H1 (cell line): ENCODE measurements around the gene UBE2F. TPM values are rescaled to one million over a fixed set of nuclear protein-coding genes. Genes with fewer than 3 reads are reported as not detected.

Experiments used
- CTCF ChIA-PET: fragments of 300-600 bp; sonication (Branson Sonifier 250); formaldehyde crosslinking; loops from one replicate; lab custom pipeline; 2021; ENCODE audit not compliant: partially characterized antibody; lab: Charles Lee
- POLR2A ChIA-PET: fragments of 300-600 bp; sonication (Branson Sonifier 250); formaldehyde crosslinking; loops from one replicate; lab custom pipeline; 2021; ENCODE audit warnings: inconsistent platforms; ENCODE audit not compliant: partially characterized antibody; lab: Charles Lee
- DNase-seq, 2 experiments: peaks; one replicate each; pipeline versions ENCODE4 v3.0.0 to v3.0.0-alpha.2; 2010 to 2022; ENCODE audit warnings: low spot score in 2 of 2, low read depth in 1 of 2, mixed read lengths in 1 of 2
- FAIRE-seq: peaks from 2 replicates; lab custom pipeline; 2011; peaks lifted over from hg19 to GRCh38; lab: Jason Lieb, UNC
- H2AFZ ChIP-seq: 2 replicates; pipeline ENCODE4 v1.8.1; 2012; ENCODE audit warnings: low read length, inconsistent platforms
- H2AK5ac ChIP-seq: 2 replicates; pipeline ENCODE4 v1.6.1; 2013; ENCODE audit warnings: low read depth, low read length
- H2BK120ac ChIP-seq: replicated peaks from 2 replicates; pipeline ENCODE3; 2013; ENCODE audit warnings: low read depth, low read length, inconsistent platforms
- H2BK12ac ChIP-seq: 2 replicates; pipeline ENCODE4 v1.6.1; 2013; ENCODE audit warnings: low read depth, low read length
- H2BK15ac ChIP-seq: 2 replicates; pipeline ENCODE4 v1.6.1; 2013; ENCODE audit warnings: low read length
- H2BK20ac ChIP-seq: 2 replicates; pipeline ENCODE4 v1.6.1; 2013; ENCODE audit warnings: low read length
- H2BK5ac ChIP-seq: 2 replicates; pipeline ENCODE4 v1.6.1; 2013; ENCODE audit warnings: low read depth, low read length
- H3K14ac ChIP-seq: 2 replicates; pipeline ENCODE4 v1.6.1; 2013; ENCODE audit warnings: inconsistent platforms; ENCODE audit not compliant: insufficient read length
- H3K18ac ChIP-seq: 2 replicates; pipeline ENCODE4 v1.6.1; 2013; ENCODE audit warnings: low read length; ENCODE audit errors: extremely low read depth
- H3K23ac ChIP-seq: 2 replicates; pipeline ENCODE4 v1.6.1; 2013; ENCODE audit warnings: inconsistent platforms; ENCODE audit not compliant: insufficient read length
- H3K23me2 ChIP-seq: 2 replicates; pipeline ENCODE4 v1.6.1; 2013; ENCODE audit warnings: low read depth, low read length
- H3K27ac ChIP-seq: 2 replicates; pipeline ENCODE4 v1.6.1; 2011; ENCODE audit warnings: low read depth, low read length, inconsistent platforms
- H3K27me3 ChIP-seq, 4 experiments: replicated peaks in 1 of 4; 1 replicate in 1 of 4; 2 replicates in 3 of 4; pipeline versions ENCODE4 v1.6.1 to v1.8.1; 2011 to 2013; ENCODE audit warnings: low read length in 3 of 4, mild to moderate bottlenecking in 3 of 4, inconsistent platforms in 2 of 4, mixed read lengths in 2 of 4, moderate library complexity in 1 of 4; ENCODE audit not compliant: control insufficient read depth in 3 of 4, insufficient read depth in 3 of 4; ENCODE audit errors: extremely low read depth in 1 of 4
- H3K36me3 ChIP-seq, 4 experiments: 2 replicates each; pipeline versions ENCODE4 v1.6.1 to v1.8.1; 2011 to 2013; ENCODE audit warnings: mild to moderate bottlenecking in 4 of 4, low read length in 3 of 4, moderate library complexity in 2 of 4, control low read depth in 1 of 4, inconsistent platforms in 1 of 4; ENCODE audit not compliant: insufficient read depth in 4 of 4, control insufficient read depth in 2 of 4
- H3K4ac ChIP-seq: replicated peaks from 2 replicates; pipeline ENCODE3; 2013; ENCODE audit warnings: low read length, low read depth, mixed read lengths, inconsistent platforms; ENCODE audit not compliant: insufficient read length
- H3K4me1 ChIP-seq, 4 experiments: replicated peaks in 1 of 4; 1 replicate in 1 of 4; 2 replicates in 3 of 4; pipeline versions ENCODE4 v1.6.1 to v1.8.1; 2011 to 2013; ENCODE audit warnings: low read length in 3 of 4, inconsistent platforms in 2 of 4, mixed read lengths in 1 of 4; ENCODE audit not compliant: insufficient read depth in 4 of 4, control insufficient read depth in 3 of 4
- H3K4me2 ChIP-seq, 2 experiments: 2 replicates each; pipeline versions ENCODE4 v1.6.1 to v1.8.1; 2011 to 2013; ENCODE audit warnings: low read depth in 2 of 2, low read length in 2 of 2, control low read depth in 1 of 2, inconsistent platforms in 1 of 2, mild to moderate bottlenecking in 1 of 2; ENCODE audit not compliant: insufficient read depth in 1 of 2
- H3K4me3 ChIP-seq, 4 experiments: fragments of 200-600, 300-600 bp in 1 of 4; sonication (generic), shearing (Covaris generic), sonication (Bioruptor Twin) in 1 of 4; 2 replicates each; pipeline versions ENCODE4 v1.5.1 to v1.8.1; 2011 to 2016; ENCODE audit warnings: low read length in 4 of 4, low read depth in 3 of 4, control low read depth in 2 of 4, inconsistent platforms in 2 of 4, mild to moderate bottlenecking in 2 of 4, mixed read lengths in 1 of 4, moderate library complexity in 1 of 4; ENCODE audit not compliant: insufficient read depth in 2 of 4; ENCODE audit errors: extremely low read depth in 1 of 4
- H3K56ac ChIP-seq: replicated peaks from 2 replicates; pipeline ENCODE3; 2013; ENCODE audit warnings: low read depth, mild to moderate bottlenecking, mixed read lengths, low read length, inconsistent platforms; ENCODE audit not compliant: insufficient read length
- H3K79me1 ChIP-seq: 2 replicates; pipeline ENCODE4 v1.6.1; 2013; ENCODE audit warnings: low read depth, low read length, control low read depth
- H3K79me2 ChIP-seq, 2 experiments: 2 replicates each; pipeline versions ENCODE4 v1.6.1 to v1.8.1; 2012 to 2013; ENCODE audit warnings: low read length in 2 of 2, mild to moderate bottlenecking in 2 of 2, inconsistent platforms in 1 of 2; ENCODE audit not compliant: insufficient read depth in 2 of 2, control insufficient read depth in 1 of 2
- H3K9ac ChIP-seq, 4 experiments: replicated peaks in 1 of 4; 1 replicate in 1 of 4; 2 replicates in 3 of 4; pipeline versions ENCODE4 v1.6.1 to v1.8.1; 2011 to 2013; ENCODE audit warnings: low read depth in 3 of 4, low read length in 3 of 4, control low read depth in 2 of 4, mild to moderate bottlenecking in 2 of 4, moderate library complexity in 2 of 4, inconsistent platforms in 1 of 4; ENCODE audit errors: extremely low read depth in 1 of 4
- H3K9me3 ChIP-seq, 2 experiments: 2 replicates each; pipeline versions ENCODE4 v1.6.1 to v1.8.1; 2012 to 2013; ENCODE audit warnings: mild to moderate bottlenecking in 2 of 2, moderate library complexity in 2 of 2, control low read depth in 1 of 2, inconsistent platforms in 1 of 2, low read depth in 1 of 2, low read length in 1 of 2, mixed read lengths in 1 of 2; ENCODE audit not compliant: insufficient read depth in 2 of 2
- H4K20me1 ChIP-seq, 2 experiments: replicated peaks in 1 of 2; 2 replicates each; pipeline versions ENCODE3 to v1.8.1; 2011 to 2013; ENCODE audit warnings: inconsistent platforms in 2 of 2, low read length in 2 of 2, mild to moderate bottlenecking in 1 of 2; ENCODE audit not compliant: insufficient read depth in 2 of 2, control insufficient read depth in 1 of 2
- H4K5ac ChIP-seq: 2 replicates; pipeline ENCODE4 v1.6.1; 2013; ENCODE audit warnings: low read length, low read depth, mixed read lengths, inconsistent platforms; ENCODE audit not compliant: insufficient read length
- H4K8ac ChIP-seq: 2 replicates; pipeline ENCODE4 v1.8.0; 2013; ENCODE audit warnings: mild to moderate bottlenecking, moderate library complexity, low read length, inconsistent platforms; ENCODE audit not compliant: insufficient read depth; ENCODE audit errors: extremely low read depth
- H4K91ac ChIP-seq: replicated peaks from 2 replicates; pipeline ENCODE3; 2013; ENCODE audit warnings: low read length, mixed read lengths, inconsistent platforms; ENCODE audit not compliant: insufficient read length
- CBX8 ChIP-seq: fragments of 300-800, 300-1000 bp; sonication (generic); IDR thresholded peaks from 2 replicates; pipeline ENCODE4 v1.7.1; 2016; ENCODE audit warnings: low read depth, low read length, borderline replicate concordance
- CHD1 ChIP-seq: IDR thresholded peaks from 2 replicates; pipeline ENCODE4 v1.6.1; 2012; ENCODE audit warnings: low read depth, low read length, improper control_type of control experiment
- CTBP2 ChIP-seq: IDR thresholded peaks from 2 replicates; pipeline ENCODE4 v1.7.0; 2011; ENCODE audit warnings: borderline replicate concordance, mild to moderate bottlenecking, moderate library complexity, mixed read lengths, low read length; ENCODE audit not compliant: insufficient read depth, insufficient read length
- EGR1 ChIP-seq: IDR thresholded peaks from 2 replicates; pipeline ENCODE4 v1.6.1; 2011; ENCODE audit warnings: low read depth, low read length, borderline replicate concordance
- HDAC2 ChIP-seq, 2 experiments: fragments of 300-600 bp in 1 of 2; sonication (generic) in 1 of 2; IDR thresholded peaks; 2 replicates each; pipeline ENCODE4 v1.6.1; 2011 to 2012; ENCODE audit warnings: low read depth in 2 of 2, low read length in 2 of 2, mild to moderate bottlenecking in 2 of 2, moderate library complexity in 2 of 2, borderline replicate concordance in 1 of 2, inconsistent platforms in 1 of 2
- KDM5A ChIP-seq: fragments of 200-600 bp; IDR thresholded peaks from 2 replicates; pipeline ENCODE4 v1.7.1; 2012; ENCODE audit warnings: mild to moderate bottlenecking, low read length, inconsistent platforms, mixed read lengths
- SIN3A ChIP-seq, 2 experiments: IDR thresholded peaks in 1 of 2; conservative IDR thresholded peaks in 1 of 2; 2 replicates each; pipeline ENCODE4 v1.6.1; 2011 to 2012; ENCODE audit warnings: low read length in 2 of 2, improper control_type of control experiment in 1 of 2, low read depth in 1 of 2, mild to moderate bottlenecking in 1 of 2
- SP2 ChIP-seq: IDR thresholded peaks from 2 replicates; pipeline ENCODE4 v1.6.1; 2012; ENCODE audit warnings: mild to moderate bottlenecking, low read length, inconsistent platforms
- TAF7 ChIP-seq: optimal IDR thresholded peaks from 2 replicates; pipeline ENCODE3; 2011; ENCODE audit warnings: low read depth, mild to moderate bottlenecking, inconsistent platforms, low read length, moderate library complexity, borderline replicate concordance
- TCF12 ChIP-seq: IDR thresholded peaks from 2 replicates; pipeline ENCODE4 v1.6.1; 2011; ENCODE audit warnings: low read depth, mild to moderate bottlenecking, low read length
- ZNF274 ChIP-seq: IDR thresholded peaks from 2 replicates; pipeline ENCODE4 v1.7.0; 2012; ENCODE audit warnings: low read length, borderline replicate concordance; ENCODE audit errors: extremely low read depth
- WGBS, 2 experiments: shearing (Covaris generic) in 1 of 2; methylation state at CpG; one replicate each; pipeline versions ENCODE4 v1.1.6 to v1.1.7; 2013 to 2015; ENCODE audit warnings: low lambda C conversion rate in 2 of 2, mixed read lengths in 2 of 2, inconsistent platforms in 1 of 2, low coverage in 1 of 2, missing lambda C conversion rate in 1 of 2; ENCODE audit not compliant: insufficient replicate concordance in 2 of 2, insufficient coverage in 1 of 2, insufficient read length in 1 of 2; ENCODE audit errors: extremely low coverage in 1 of 2, missing lambda C conversion rate in 1 of 2; 5-methylcytosine and 5-hydroxymethylcytosine counted together
- polyA plus RNA-seq, 7 experiments: library from polyadenylated mRNA; depleted of rRNA in 3 of 7; stranded (reverse) in 5 of 7; unstranded in 2 of 7; fragments of >200 nt in 5 of 7; fragments of 200-250 nt in 2 of 7; gene quantifications; 1 replicate in 5 of 7; 2 replicates in 1 of 7; 4 replicates in 1 of 7; pipeline versions ENCODE4 v1.2.1 to v1.2.3, GENCODE V29; 2011 to 2013; ENCODE audit warnings: missing spikeins in 2 of 7, mixed read lengths in 2 of 7
- total RNA-seq: library from RNA; stranded (reverse); fragmentation: NEBNext Ultra II Directional; extraction: Animal tissue kit (Norgen Biotek cat#: 25700); gene quantifications from 2 replicates; pipeline ENCODE4 v1.2.1, GENCODE V29; 2021

Gene UBE2F
- total and polyA plus RNA-seq, 2 of the 8 experiments (the other 6 are each of a cell fraction or from before 2014, with no cell fraction given), result 43.3 to 59.8 TPM

GRCh38 chr2:237932731-237933131, 34.1 kb upstream of the UBE2F start:
- no peak overlapping the region for H3K4me2 ChIP-seq
- H4K5ac ChIP-seq, result no peak overlapping the region
- H3K4me3 ChIP-seq, result no peak overlapping the region
- 88% methylated on average over 3 of the region's 3 CpGs; no CpG with 5 or more reads in 1 of the 2 experiments for WGBS, 2 experiments
- no peak overlapping the region for H2BK120ac ChIP-seq
- H3K56ac ChIP-seq, result no peak overlapping the region
- H2BK20ac ChIP-seq, result no peak overlapping the region
- H2AFZ ChIP-seq, result no peak overlapping the region
- no peaks in the 10 kb centered on the region for H3K4me1 ChIP-seq
- CTCF ChIA-PET, result no interaction called here
- H3K14ac ChIP-seq, result no peak overlapping the region
- H3K27me3 ChIP-seq, result no peaks in the 10 kb centered on the region
- H4K8ac ChIP-seq, result no peak overlapping the region
- no peak overlapping the region for H4K91ac ChIP-seq
- H3K79me2 ChIP-seq, result no peaks in the 10 kb centered on the region
- no peaks in the 10 kb centered on the region for H3K36me3 ChIP-seq
- no peak overlapping the region for H2BK12ac ChIP-seq
- no peak overlapping the region for H3K4ac ChIP-seq
- no peak overlapping the region for H2BK15ac ChIP-seq
- H2BK5ac ChIP-seq, result no peak overlapping the region
- no peaks in the 10 kb centered on the region for H4K20me1 ChIP-seq
- H3K27ac ChIP-seq, result no peak overlapping the region
- no peak for DNase-seq
- no peak overlapping the region for H3K23ac ChIP-seq
- POLR2A ChIA-PET, result interaction anchor here (2.0 kb wide), 1 partner anchor 13 kb away, joined by 4 read pairs; no protein-coding TSS in a partner anchor
- FAIRE-seq, result no peak
- no peak overlapping the region for H3K18ac ChIP-seq
- H3K9me3 ChIP-seq, result no peaks in the 10 kb centered on the region
- no peaks in the 10 kb centered on the region for H3K23me2 ChIP-seq
- no peak overlapping the region for H3K9ac ChIP-seq
- no peaks in the 10 kb centered on the region for H3K79me1 ChIP-seq
- no peak overlapping the region for H2AK5ac ChIP-seq
- no peak for TF ChIP-seq CBX8
- no peak for TF ChIP-seq SP2
- TF ChIP-seq CTBP2, result no peak
- no peak for TF ChIP-seq TCF12
- TF ChIP-seq SIN3A (conservative IDR thresholded peaks at IDR 0.05 in 1 of 2, IDR thresholded peaks at IDR 0.05 in 1 of 2; ENCODE audit: low read depth in 1 of 2, low read length in 2 of 2), result no peak
- TF ChIP-seq CHD1, result no peak
- no peak for TF ChIP-seq TAF7
- no peak for TF ChIP-seq KDM5A
- TF ChIP-seq HDAC2 (IDR thresholded peaks at IDR 0.05; ENCODE audit: borderline replicate concordance in 1 of 2, low read depth in 2 of 2, low read length in 2 of 2), result no peak
- no peak for TF ChIP-seq ZNF274
- TF ChIP-seq EGR1, result no peak
